ENCODE data around the gene AP4M1.

DNA sequence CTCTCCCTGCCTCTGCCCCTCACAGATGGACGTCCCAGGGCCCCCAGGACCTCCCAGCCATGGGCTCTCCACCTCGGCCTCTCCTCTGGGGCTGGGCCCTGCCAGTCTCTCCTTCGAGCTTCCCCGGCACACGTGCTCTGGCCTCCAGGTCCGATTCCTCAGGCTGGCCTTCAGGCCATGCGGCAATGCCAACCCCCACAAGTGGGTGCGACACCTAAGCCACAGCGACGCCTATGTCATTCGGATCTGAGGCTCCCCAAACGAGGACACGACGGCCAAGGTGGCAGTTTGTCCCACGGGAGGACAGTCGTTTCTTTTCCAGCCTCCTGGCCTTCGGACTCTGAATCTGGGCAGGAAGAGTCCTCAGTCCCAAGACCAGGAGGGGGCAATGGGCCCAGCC is 5.2 kb downstream of the AP4M1 start:
- TF ChIP-seq EZH2phosphoT487 (IDR thresholded peaks at IDR 0.05; ENCODE audit: low read depth, severe bottlenecking, unreplicated experiment), result no peak
- TF ChIP-seq, protein P1, sequence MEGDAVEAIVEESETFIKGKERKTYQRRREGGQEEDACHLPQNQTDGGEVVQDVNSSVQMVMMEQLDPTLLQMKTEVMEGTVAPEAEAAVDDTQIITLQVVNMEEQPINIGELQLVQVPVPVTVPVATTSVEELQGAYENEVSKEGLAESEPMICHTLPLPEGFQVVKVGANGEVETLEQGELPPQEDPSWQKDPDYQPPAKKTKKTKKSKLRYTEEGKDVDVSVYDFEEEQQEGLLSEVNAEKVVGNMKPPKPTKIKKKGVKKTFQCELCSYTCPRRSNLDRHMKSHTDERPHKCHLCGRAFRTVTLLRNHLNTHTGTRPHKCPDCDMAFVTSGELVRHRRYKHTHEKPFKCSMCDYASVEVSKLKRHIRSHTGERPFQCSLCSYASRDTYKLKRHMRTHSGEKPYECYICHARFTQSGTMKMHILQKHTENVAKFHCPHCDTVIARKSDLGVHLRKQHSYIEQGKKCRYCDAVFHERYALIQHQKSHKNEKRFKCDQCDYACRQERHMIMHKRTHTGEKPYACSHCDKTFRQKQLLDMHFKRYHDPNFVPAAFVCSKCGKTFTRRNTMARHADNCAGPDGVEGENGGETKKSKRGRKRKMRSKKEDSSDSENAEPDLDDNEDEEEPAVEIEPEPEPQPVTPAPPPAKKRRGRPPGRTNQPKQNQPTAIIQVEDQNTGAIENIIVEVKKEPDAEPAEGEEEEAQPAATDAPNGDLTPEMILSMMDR (IDR thresholded peaks at IDR 0.05; ENCODE audit: poor library complexity), result no peak
- TF ChIP-seq EZH2 (IDR thresholded peaks at IDR 0.05; ENCODE audit: borderline replicate concordance), result no peak
